ENCODE data around the gene SLC22A23.

DNA sequence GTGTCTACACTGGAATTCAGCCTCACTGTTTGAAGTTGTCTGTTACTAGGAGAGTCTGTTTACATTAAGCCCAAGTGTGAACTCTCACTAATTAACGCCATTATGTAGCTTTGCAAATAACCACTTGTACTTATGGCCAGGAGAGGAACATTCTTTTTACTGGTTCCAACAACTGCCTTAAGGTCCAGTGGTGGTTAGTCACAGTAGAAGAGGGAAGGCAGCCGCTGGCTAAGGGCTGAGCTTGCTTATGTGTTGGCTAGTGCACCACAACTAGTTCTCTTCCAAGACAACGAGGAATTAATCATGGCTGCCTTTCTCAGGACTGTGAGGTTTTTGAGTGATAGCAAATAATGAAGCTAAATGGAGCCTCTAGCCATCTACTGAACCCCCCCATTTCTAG lies 14.9 kb upstream of the SLC22A23 start:
- TF ChIP-seq POLR2A (IDR thresholded peaks at IDR 0.05; ENCODE audit: low read depth, low read length): no peak
- TF ChIP-seq, protein P1, sequence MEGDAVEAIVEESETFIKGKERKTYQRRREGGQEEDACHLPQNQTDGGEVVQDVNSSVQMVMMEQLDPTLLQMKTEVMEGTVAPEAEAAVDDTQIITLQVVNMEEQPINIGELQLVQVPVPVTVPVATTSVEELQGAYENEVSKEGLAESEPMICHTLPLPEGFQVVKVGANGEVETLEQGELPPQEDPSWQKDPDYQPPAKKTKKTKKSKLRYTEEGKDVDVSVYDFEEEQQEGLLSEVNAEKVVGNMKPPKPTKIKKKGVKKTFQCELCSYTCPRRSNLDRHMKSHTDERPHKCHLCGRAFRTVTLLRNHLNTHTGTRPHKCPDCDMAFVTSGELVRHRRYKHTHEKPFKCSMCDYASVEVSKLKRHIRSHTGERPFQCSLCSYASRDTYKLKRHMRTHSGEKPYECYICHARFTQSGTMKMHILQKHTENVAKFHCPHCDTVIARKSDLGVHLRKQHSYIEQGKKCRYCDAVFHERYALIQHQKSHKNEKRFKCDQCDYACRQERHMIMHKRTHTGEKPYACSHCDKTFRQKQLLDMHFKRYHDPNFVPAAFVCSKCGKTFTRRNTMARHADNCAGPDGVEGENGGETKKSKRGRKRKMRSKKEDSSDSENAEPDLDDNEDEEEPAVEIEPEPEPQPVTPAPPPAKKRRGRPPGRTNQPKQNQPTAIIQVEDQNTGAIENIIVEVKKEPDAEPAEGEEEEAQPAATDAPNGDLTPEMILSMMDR (conservative IDR thresholded peaks at IDR 0.05; ENCODE audit: low read depth, low read length): no peak
- no peak for TF ChIP-seq RAD21 (IDR thresholded peaks at IDR 0.05; ENCODE audit: low read length)
- no peak for TF ChIP-seq MAZ (IDR thresholded peaks at IDR 0.05; ENCODE audit: borderline replicate concordance, low read depth, low read length)
- TF ChIP-seq SMC3 (IDR thresholded peaks at IDR 0.05; ENCODE audit: low read depth, low read length): no peak
- no peak for TF ChIP-seq MXI1 (IDR thresholded peaks at IDR 0.05; ENCODE audit: borderline replicate concordance, low read depth, low read length)
- no peak for TF ChIP-seq MAFK (IDR thresholded peaks at IDR 0.05; ENCODE audit: low read depth, low read length)
- no peak for TF ChIP-seq BHLHE40 (IDR thresholded peaks at IDR 0.05; ENCODE audit: low read depth, low read length)
- TF ChIP-seq, protein P2, sequence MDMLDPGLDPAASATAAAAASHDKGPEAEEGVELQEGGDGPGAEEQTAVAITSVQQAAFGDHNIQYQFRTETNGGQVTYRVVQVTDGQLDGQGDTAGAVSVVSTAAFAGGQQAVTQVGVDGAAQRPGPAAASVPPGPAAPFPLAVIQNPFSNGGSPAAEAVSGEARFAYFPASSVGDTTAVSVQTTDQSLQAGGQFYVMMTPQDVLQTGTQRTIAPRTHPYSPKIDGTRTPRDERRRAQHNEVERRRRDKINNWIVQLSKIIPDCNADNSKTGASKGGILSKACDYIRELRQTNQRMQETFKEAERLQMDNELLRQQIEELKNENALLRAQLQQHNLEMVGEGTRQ (IDR thresholded peaks at IDR 0.05; ENCODE audit: low read depth, low read length): no peak
- no peak for TF ChIP-seq CHD1 (IDR thresholded peaks at IDR 0.05; ENCODE audit: low read depth, low read length)
